Stimulated activated CD4-positive, alpha-beta T cell treated with anti-CD3 and anti-CD28 coated beads, Interleukin-15, amount 100 ng/mL, for 48 hours (primary cell): ENCODE data around the gene UGT1A3.

Source experiments
- DNase-seq, 2 donors: peaks; one replicate each; pipeline ENCODE4 v3.0.0-alpha.2; 2020; ENCODE audit warnings: low read depth in 2 of 2

UGT1A3 gene

DNA sequence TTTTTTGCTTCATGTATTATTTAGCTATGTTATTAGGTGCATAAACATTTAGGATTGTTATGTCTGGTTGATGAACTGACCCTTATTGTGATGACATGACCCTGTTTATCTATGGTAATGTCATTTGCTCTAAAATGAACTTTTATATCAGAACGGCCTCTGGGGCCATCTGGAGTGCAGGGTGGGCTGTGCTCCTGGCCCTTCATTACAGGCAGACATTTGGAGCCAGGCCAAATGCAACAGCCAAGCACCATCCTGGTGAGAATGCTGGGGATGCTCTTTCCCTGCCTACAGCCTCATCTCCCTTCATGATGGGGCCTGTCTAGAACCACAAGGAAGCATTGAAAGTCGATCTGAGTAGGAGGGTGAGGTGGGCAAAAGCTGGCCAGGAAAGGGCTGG lies 87.5 kb downstream of the UGT1A3 start:
- no peak for DNase-seq

DNA sequence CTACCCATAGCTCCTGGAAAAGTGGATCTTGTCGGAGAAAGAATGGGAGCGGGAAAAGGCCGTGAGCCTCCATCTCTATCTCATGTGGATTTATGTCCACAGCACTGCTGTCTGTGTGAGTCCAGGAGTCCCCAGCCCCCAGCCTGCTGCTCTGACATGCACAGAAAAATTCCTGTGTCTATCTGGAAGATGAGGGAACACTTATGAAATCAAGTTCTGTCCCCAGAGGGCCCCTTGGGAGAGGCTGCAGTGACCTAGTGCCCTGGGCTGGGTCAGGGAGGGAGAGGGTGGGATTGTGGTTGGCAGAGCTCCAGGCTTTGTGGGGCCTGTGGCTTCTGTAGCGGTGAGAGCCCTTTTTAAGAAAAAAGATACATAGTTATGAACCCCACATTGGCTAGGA lies 87.9 kb downstream of the UGT1A3 start:
- DNase-seq: no peak

DNA sequence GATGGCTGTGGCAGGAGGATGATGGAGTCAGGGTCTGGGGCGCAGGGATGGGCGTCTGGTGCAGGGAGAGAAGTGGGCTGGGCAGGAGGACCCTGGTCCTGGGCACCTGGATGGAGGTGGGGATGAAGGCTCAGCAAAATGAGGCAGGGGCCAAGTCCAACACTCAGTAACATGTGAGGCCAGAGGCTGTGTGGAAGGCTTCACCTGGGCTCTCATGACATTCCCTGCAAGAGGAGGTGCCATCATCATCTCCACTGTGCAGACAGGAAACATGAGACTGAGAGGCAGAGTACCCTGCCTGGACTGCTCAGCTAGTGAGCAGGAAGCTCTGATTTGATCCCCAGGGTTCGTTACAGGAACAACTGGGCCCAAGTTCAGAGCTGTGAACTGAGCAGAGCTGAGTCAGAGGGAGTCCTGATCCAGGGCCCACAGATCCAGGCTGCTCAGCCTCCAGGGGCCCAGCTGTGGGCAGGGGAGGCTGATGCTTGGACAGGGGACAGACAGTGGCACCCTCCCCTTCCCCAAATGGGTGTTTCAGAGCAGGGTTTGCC lies 88.6 kb downstream of the UGT1A3 start:
- no peak for DNase-seq

DNA sequence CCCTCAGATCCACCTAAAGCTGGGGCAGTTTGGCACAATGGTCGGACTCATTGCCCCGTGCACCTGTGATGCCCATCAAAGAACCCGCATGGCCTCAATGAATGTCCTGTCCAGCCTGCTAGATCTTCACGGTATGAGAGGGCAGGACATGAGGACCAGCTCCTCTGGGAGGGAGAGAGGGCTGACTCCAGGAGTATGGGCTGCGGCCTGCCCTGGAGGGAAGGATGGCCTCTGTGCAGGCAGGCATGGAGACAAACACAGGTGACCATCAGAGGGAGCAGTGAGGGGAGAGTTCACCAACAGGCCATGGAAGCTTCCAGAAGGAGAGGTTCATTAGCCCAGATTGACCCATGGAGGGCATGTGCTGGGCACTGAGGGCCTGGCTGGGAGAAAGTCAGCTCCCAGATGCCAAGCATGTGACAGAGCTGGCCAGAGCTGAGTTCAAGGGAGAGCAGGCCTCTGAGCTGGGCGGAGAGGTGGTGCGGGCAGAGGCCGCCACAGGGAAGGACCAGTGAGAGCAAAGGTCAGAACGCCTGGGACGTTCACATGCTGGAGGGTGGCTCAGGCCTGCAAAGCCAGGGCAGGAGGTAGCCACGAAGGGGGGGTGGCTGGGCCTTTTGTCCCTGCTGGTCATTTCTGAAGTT lies 89.3 kb downstream of the UGT1A3 start:
- no peak for DNase-seq

DNA sequence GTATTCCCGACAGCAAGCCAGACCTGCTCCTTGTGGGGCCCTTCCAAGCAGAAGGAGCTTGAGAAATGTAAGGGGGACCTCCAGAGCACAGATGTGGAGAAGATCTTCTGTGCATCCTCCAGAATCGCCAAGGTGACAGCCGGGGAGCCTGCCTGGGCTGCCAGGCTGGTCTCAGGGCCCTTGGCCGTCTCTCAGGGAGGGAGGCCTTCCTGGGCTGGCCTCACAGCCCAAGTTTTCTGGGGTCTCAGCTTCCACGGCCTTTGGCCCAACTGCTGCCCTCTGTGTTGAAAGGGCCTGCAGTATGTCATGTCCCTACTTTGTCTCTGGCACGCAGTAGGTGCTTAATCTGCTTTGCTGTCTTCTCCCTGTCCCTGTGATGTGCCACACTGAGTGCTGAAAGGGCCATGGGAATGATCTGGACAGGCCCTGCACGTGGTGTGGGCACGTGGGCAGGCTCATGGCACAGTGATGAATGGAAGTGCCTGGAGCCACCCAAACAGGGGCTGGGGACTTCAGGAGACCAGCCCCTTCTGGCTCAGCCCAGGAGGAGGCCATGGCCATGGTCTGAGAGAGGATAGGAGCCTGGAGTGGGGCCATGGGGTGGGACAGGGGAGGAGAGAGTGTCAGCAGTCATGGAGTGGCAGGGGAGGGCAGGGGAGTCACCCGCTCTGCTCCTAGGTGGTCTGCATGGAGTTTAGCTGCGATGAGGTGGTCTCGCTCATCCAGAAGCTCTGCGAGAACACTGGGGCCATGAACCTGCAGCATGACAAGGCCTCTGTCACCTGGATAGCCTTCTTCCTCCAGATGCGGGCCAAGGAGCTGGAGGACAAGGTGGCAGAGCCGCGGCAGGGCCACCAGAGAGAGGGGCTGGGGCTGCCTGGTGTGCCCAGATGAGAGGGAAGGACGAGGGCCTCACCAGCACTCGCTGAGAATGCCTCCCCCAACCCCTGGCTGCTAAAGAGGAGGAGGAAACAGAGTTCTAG lies 90.1 kb downstream of the UGT1A3 start:
- DNase-seq: no peak

DNA sequence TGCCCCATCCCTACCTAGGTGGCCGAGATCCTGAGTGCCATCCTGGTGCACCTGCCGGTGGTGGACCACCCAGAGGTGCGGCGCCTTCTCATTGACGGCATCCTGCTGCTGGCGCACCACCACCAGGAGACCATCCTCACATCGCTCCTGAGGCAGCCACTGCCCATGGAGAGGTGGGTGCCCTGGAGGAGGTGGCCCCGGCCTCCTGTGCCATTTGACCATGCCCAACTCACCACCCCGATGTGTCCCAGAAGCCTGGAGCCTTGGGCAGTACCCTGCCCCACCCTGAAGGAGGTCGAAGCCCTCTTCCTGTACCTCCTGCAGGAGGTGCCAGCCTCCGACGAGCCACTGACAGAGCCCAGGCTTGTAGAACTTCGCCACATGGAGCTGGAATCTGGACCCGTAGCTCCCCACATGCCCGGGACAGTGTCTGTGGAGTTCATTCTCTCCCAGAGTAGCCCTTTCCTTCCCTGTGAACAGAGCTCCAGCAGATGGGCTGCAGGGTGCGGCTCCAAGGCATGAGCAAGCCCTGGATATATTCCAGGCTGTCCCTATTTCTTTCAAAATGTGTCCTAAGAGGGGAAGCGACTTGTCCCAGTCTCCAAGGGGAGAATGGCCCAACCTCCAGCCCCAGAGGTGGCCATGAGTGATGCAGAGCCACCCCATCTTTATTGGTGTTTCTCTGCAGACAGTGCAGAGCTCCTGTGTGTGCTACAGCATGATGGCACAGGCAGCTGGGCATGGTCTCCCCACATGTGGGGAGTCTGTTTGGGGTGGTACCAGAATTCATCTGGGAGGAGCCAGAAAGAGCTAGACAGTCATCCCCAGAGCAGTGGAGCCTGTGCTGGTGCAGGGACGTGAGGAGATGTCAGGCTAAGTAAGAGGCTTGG lies 91.3 kb downstream of the UGT1A3 start:
- DNase-seq: no peak

DNA sequence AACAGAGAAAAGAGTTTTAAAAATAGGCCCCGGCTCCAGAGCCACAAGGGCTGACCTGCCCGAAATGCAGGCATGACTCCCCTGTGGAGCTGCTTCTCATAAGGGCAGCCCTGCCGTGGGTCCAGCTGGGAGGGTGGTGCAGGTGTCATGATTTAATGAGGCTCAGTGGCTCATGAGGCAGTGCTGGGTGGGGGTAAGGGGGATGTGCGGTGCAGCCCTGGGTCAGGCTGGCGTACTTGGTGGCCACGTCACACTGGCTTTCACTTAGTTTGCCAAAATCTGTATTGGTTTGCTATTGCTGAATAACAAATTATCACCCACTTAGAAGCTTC lies 91.9 kb downstream of the UGT1A3 start:
- no peak for DNase-seq

DNA sequence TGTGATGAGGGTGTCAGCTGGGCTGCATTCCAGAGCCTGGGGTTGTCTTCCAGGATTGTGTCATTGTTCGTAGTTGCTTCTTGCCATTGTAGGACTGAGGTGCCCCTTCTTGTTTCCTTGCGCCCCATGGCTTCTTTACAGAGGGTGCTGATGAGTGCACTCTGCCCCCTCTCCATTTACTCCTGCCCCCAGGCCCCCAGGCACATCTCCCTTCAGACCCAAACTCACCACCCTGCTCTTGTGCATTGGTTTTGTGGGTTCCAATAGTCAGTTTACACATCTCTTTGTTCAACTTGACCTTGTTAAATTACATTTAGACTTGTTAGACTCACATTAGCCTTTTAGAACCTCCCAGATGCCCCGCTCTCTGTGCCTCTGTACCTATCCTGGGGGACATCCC lies 92.4 kb downstream of the UGT1A3 start:
- no peak for DNase-seq

DNA sequence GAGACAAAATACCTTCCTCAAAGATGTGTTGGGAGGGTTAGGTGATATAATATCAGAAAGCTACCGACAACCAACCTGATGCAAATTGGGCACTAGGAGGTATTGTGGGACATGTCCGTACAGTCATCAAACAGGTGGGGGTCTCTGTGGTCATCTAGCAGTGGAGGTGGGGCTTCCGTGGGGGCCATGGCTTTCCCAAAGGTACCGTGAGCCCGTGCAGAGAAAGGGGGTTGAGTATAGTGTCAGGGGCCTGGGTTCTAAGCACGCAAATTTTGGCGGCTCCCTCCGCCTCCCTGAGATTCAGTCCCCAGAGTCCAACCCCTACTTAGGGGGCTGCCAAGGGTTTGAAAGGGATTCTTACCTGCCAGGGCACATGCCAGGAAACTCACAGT lies 92.9 kb downstream of the UGT1A3 start:
- DNase-seq: no peak

DNA sequence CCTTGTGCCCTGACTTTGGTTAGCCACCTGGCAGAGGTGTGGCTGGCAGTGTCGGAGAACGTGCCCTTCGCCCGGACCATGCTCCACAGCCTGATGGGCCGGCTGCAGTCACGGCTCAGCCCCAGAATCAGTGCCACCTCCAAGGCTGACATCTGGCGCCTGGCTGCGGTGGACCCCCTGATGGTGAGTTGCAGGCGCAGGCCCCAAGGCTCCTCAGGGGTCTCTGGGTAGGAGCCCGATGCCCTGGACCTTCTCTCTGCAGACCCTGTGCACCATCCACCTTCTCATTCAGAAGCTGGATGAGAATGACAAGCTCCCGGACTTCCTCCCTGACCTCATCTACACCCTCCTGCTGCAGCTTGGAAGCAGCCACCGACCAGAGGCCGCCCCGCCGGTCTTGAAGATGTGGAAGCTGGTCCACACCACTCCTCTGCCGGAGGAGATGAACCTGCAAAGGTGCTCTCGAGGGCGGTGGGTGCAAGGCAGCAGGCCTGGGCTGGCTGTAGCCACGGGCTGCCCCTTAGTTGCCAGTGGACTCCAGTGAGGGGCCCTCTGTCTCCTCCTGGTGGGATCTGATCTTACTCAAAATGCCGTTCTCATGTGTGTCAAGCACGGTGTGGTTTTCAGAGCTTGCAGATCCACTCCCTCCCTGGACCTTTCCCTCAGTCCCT lies 93.4 kb downstream of the UGT1A3 start:
- DNase-seq: no peak
